Measurements from ENCODE around the gene ADGRL4. TPM values are rescaled to one million over a fixed set of nuclear protein-coding genes. Genes with fewer than 3 reads are reported as not detected.
A peak's percentile ranks its signal among the peaks of the same experiment; 100 is the strongest.

The ADGRL4 gene
- total and polyA plus RNA-seq, 12 donors: 4.4 to 26.6 (median 10.4) TPM

- TF ChIP-seq, protein P1, sequence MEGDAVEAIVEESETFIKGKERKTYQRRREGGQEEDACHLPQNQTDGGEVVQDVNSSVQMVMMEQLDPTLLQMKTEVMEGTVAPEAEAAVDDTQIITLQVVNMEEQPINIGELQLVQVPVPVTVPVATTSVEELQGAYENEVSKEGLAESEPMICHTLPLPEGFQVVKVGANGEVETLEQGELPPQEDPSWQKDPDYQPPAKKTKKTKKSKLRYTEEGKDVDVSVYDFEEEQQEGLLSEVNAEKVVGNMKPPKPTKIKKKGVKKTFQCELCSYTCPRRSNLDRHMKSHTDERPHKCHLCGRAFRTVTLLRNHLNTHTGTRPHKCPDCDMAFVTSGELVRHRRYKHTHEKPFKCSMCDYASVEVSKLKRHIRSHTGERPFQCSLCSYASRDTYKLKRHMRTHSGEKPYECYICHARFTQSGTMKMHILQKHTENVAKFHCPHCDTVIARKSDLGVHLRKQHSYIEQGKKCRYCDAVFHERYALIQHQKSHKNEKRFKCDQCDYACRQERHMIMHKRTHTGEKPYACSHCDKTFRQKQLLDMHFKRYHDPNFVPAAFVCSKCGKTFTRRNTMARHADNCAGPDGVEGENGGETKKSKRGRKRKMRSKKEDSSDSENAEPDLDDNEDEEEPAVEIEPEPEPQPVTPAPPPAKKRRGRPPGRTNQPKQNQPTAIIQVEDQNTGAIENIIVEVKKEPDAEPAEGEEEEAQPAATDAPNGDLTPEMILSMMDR (IDR thresholded peaks at IDR 0.05): no peak
- TF ChIP-seq POLR2A (IDR thresholded peaks at IDR 0.05): no peak
- Histone ChIP-seq H3K27me3 (no peaks in the 10 kb centered on the region), H3K4me1 (replicated peaks in 1 of 2) (no peaks in the 10 kb centered on the region), H3K27ac (no peak overlapping the region), H3K36me3 (replicated peaks in 1 of 2) (no peaks in the 10 kb centered on the region), H3K9me3 (replicated peaks in 1 of 3) (no peaks in the 10 kb centered on the region), H3K4me3 (no peak overlapping the region)
- intact Hi-C loops (cut with DNase I): no loop called here
- WGBS, 4 donors: 83 to 90% (median 87%) methylated on average over 3 of the region's 3 CpGs
- DNase-seq: no peak
These were observed 35.1 kb upstream of the ADGRL4 start for GRCh38 chr1:79041666-79042065.

GRCh38 chr1:79040424-79041082 is 34.0 kb upstream of the ADGRL4 start:
- WGBS, 4 donors: 37 to 45% (median 42%) methylated on average over 10 of the region's 10 CpGs
- Histone ChIP-seq H3K9me3 (replicated peaks in 1 of 3) (no peaks in the 10 kb centered on the region), H3K27ac (no peak overlapping the region), H3K4me3 (peak overlapping the region in 1 of 4 donors; percentile 28), H3K4me1 (replicated peaks in 1 of 2) (no peaks in the 10 kb centered on the region), H3K36me3 (replicated peaks in 1 of 2) (no peaks in the 10 kb centered on the region), H3K27me3 (no peaks in the 10 kb centered on the region)
- intact Hi-C loops (cut with DNase I): no loop called here
- DNase-seq: no peak
- no peak for TF ChIP-seq POLR2A (IDR thresholded peaks at IDR 0.05)
- TF ChIP-seq, protein P1 (IDR thresholded peaks at IDR 0.05): no peak

DNA sequence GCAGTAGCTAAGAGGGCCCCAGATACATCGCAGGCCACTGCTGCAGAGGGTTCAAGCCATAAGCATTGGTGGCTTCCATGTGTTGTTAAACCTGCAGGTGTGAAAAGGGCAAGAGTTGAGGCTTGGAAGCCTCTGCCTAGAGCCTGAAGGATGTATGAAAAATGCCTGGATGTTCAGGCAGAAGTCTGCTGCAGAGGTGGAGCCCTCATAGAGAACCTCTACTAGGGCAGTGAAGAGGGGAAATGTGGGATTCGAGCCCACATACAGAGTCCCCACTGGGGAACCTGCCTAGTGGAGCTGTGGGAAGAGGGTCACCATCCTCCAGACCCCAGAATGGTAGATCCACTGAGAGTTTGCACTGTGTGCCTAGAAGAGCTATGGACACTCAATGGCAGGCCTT is 30.6 kb upstream of the ADGRL4 start:
- 71 to 83% (median 74%) methylated on average over 2 of the region's 2 CpGs for WGBS, 4 donors
- H3K27ac ChIP-seq: no peak overlapping the region
- no peaks in the 10 kb centered on the region for H3K36me3 ChIP-seq (replicated peaks in 1 of 2)
- no peak for TF ChIP-seq POLR2A (IDR thresholded peaks at IDR 0.05)
- TF ChIP-seq, protein P1 (IDR thresholded peaks at IDR 0.05): no peak
- DNase-seq: no peak
- no peaks in the 10 kb centered on the region for H3K9me3 ChIP-seq (replicated peaks in 1 of 3)
- no peak overlapping the region for H3K4me3 ChIP-seq
- H3K4me1 ChIP-seq (replicated peaks in 1 of 2): no peaks in the 10 kb centered on the region
- intact Hi-C loops (cut with DNase I): no loop called here
- H3K27me3 ChIP-seq: no peaks in the 10 kb centered on the region

GRCh38 chr1:79012500-79012899 is 6.0 kb upstream of the ADGRL4 start:
- intact Hi-C loops (cut with DNase I): no loop called here
- Histone ChIP-seq H3K27me3 (no peaks in the 10 kb centered on the region), H3K4me1 (replicated peaks in 1 of 2) (no peaks in the 10 kb centered on the region), H3K4me3 (no peak overlapping the region), H3K9me3 (replicated peaks in 1 of 3) (no peaks in the 10 kb centered on the region), H3K36me3 (replicated peaks in 1 of 2) (no peaks in the 10 kb centered on the region), H3K27ac (no peak overlapping the region)
- DNase-seq: no peak
- TF ChIP-seq, protein P1 (IDR thresholded peaks at IDR 0.05): no peak
- no peak for TF ChIP-seq POLR2A (IDR thresholded peaks at IDR 0.05)
- 69 to 84% (median 80%) methylated on average over 2 of the region's 2 CpGs for WGBS, 4 donors

Measured in adrenal gland (tissue), 12 donors.